A549 treated with GW870086 at 1 μM for 4 hours (cell line): Measurements from ENCODE around the gene TSPY8. TPM values are rescaled to one million over a fixed set of nuclear protein-coding genes. Genes with fewer than 3 reads are reported as not detected.

ENCODE experiments used
- total RNA-seq: library from RNA; stranded (reverse); fragments of 200-300 nt; extraction: Qiagen RNA extraction; gene quantifications from 5 replicates; pipeline ENCODE4 v1.2.3, GENCODE V29; 2022; ENCODE audit warnings: low read depth

TSPY8 gene
- total RNA-seq: not detected in 5 replicates

GRCh38 chrY:9357497-9357896 lies at the start of gene TSPY8:
TSPY8 (plus strand) TSS chrY:9357797; CDS start chrY:9357843, 46 bp downstream.

GRCh38 chrY:9337164-9337563 lies 20.4 kb upstream of the TSPY8 start, which contains the start of gene TSPY4:
TSPY4 (plus strand) TSS chrY:9337464; CDS start chrY:9337510, 46 bp downstream.

GRCh38 chrY:9398121-9398520 lies 40.5 kb downstream of the TSPY8 start, which contains the start of gene TSPY3:
TSPY3 (plus strand) TSS chrY:9398421; CDS start chrY:9398467, 46 bp downstream.

Other genes with a start within 250 kb of the TSPY8 start
- not detected in 5 replicates for gene TSPY4, start 20.3 kb upstream of the TSPY8 start, total RNA-seq
- not detected in 5 replicates for gene TSPY3, start 40.6 kb downstream of the TSPY8 start, total RNA-seq
- gene TSPY1, start 109.2 kb downstream of the TSPY8 start, total RNA-seq: not detected in 5 replicates
- not detected in 5 replicates for gene TSPY9, start 129.5 kb downstream of the TSPY8 start, total RNA-seq
- gene TSPY10, start 170.1 kb downstream of the TSPY8 start, total RNA-seq: not detected in 5 replicates